HepG2 (cell line): ENCODE results near the gene NT5DC4.

Source experiments
- NR2C2 ChIP-seq: sonication (generic); formaldehyde crosslinking; IDR thresholded peaks from 2 replicates; pipeline ENCODE4 v1.4.0; 2020; ENCODE audit warnings: missing genetic modification reagents, mild to moderate bottlenecking, moderate library complexity, borderline replicate concordance
- TRIM24 ChIP-seq: sonication (generic); formaldehyde crosslinking; IDR thresholded peaks from 2 replicates; pipeline ENCODE4 v1.8.0; 2022; ENCODE audit warnings: mild to moderate bottlenecking, missing genetic modification reagents
- ZNF234 ChIP-seq: sonication (generic); formaldehyde crosslinking; conservative IDR thresholded peaks from 2 replicates; pipeline ENCODE4 v1.5.1; 2020; ENCODE audit warnings: mild to moderate bottlenecking, missing genetic modification reagents
- TF ChIP-seq, protein P1 (sequence below): sonication (generic); formaldehyde crosslinking; IDR thresholded peaks from 2 replicates; pipeline ENCODE4 v1.5.0; 2020; ENCODE audit warnings: mild to moderate bottlenecking, missing genetic modification reagents, moderate library complexity
- TF ChIP-seq, protein P2 (sequence below): sonication (generic); formaldehyde crosslinking; IDR thresholded peaks from 2 replicates; pipeline ENCODE4 v1.4.0; 2020; ENCODE audit warnings: missing genetic modification reagents; ENCODE audit errors: not compliant biosample characterization

DNA sequence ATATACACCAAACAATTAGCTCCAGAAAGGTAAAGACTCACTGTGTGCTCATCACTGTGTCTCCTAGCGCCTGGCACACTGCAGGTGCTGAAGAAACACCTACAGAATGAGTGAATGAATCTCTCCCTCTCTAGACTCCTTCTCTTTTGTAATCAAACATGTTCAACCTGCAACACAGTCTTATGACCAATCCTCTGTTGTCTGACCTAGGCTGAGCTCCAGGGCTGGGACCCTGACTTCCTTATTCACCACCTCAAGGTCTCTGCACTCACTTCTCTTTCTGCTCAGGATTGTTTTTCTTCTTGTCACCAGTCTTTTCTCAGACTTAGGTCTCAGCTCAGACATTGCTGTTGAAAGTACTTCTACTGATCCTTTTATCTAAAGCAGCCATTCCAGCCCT is 33.7 kb downstream of the NT5DC4 start:
- TF ChIP-seq, protein P1, sequence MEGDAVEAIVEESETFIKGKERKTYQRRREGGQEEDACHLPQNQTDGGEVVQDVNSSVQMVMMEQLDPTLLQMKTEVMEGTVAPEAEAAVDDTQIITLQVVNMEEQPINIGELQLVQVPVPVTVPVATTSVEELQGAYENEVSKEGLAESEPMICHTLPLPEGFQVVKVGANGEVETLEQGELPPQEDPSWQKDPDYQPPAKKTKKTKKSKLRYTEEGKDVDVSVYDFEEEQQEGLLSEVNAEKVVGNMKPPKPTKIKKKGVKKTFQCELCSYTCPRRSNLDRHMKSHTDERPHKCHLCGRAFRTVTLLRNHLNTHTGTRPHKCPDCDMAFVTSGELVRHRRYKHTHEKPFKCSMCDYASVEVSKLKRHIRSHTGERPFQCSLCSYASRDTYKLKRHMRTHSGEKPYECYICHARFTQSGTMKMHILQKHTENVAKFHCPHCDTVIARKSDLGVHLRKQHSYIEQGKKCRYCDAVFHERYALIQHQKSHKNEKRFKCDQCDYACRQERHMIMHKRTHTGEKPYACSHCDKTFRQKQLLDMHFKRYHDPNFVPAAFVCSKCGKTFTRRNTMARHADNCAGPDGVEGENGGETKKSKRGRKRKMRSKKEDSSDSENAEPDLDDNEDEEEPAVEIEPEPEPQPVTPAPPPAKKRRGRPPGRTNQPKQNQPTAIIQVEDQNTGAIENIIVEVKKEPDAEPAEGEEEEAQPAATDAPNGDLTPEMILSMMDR (CRISPR knock-in tag): no peak
- TF ChIP-seq ZNF234 (CRISPR knock-in tag) (no peak), NR2C2 (CRISPR knock-in tag) (no peak), TRIM24 (CRISPR knock-in tag) (no peak)
- TF ChIP-seq, protein P2, sequence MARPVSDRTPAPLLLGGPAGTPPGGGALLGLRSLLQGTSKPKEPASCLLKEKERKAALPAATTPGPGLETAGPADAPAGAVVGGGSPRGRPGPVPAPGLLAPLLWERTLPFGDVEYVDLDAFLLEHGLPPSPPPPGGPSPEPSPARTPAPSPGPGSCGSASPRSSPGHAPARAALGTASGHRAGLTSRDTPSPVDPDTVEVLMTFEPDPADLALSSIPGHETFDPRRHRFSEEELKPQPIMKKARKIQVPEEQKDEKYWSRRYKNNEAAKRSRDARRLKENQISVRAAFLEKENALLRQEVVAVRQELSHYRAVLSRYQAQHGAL: no peak
